HG02870 (cell line): ENCODE data around the gene ARMC7.
"Not testable (repeated sequence)": the region's sequence is repeated elsewhere in the genome, so short reads cannot be mapped to it uniquely, and the experiment has no call there.

ENCODE experiments used
- ATAC-seq: cut with Tn5 transposase; IDR thresholded peaks from one replicate; pipeline ENCODE4 v1.9.1; 2021; ENCODE audit warnings: mild to moderate bottlenecking, moderate library complexity; ENCODE audit not compliant: unreplicated experiment

ARMC7 gene

DNA sequence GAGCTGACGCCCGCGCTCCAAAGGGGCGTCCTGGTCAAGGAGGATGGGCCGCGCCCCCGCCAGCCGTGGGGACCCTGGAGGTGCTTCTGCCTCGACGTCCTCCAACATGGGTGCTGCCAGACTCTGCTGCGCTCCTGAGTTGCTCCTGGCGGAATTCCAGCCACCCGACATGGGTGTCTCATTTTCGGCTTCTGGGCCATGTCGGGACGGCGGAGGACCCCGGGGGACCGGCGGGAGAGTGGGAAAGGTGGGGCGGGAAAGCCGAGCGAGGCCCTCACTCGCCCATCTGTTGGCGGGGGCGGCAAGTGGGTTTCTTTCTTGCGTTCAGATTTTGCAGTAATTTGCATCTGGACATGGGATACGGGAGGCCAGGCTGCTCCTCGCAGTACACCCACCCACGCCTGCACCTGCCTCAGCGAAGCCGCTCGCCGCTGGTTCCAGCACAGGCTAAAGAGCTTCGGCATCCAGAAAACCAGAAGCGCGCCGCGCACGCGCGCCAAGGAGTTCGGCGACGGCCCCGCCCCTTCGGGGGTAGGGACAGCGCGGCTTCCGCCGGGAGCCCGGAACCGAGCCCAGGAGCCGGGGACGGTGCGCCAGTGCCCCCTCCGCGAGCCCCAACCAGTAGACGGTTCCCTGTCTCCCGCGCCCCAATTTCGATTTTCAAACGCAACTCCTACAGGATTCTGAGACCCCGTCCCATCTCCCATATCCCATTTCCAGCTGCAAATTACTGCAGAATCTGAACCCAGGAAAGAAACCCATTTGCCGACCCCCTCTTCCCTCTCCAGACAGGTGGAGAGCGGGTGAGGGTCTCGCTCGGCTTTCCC is at the start of gene ARMC7:
ARMC7 (plus strand) TSS at position 563 of the 827 bp plus-strand sequence. CDS start 320 bp downstream, outside the sequence.
- peak; percentile 50 for ATAC-seq

DNA sequence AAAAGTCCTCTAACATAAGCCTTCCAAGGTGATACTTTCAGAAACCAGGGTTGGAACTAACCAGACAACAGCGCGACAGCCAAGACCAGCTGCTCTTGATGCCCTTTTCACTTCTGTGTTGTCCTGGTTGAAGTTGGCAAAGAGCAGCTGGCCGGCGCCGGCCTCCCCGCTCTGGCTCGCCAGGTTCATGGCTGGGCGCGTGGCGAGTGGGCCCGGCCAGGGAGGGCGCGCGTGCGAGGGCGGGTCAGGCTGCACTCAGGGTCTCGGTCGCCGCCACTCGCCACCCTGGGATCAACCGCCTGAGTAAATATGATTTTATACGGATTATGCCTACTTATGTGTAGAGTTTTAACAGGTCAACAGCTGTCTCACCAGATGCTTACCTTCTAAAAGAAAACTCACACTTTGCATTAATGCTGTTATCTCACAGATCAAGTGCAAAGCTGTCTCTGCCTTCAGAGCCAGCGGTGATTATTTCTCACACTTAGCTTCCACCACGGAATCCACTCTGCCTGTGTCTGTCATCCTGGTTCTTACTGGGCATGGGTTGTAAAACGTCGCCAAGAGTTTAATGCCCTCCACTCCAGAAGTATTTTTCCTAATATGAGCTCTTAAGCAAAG is 49.2 kb upstream of the ARMC7 start:
- ATAC-seq: no peak

DNA sequence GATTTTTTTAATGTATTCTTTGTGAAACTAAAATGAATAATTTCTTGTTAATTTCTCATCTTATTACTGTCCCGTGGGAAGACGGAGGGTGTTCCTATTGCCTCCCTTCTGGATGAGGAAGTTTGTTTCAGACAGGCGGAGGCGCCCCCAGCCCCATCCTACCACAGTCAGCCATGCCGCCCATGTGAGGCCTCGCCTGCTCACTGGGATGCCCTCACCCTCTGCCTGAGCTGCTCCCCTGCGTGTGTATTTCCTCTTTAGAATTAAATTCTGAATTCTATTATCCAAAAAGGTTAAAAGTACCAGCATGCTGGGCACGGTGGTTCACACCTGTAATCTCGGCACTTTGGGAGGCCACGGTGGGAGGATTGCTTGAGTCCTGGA is 48.7 kb upstream of the ARMC7 start:
- ATAC-seq: no peak

DNA sequence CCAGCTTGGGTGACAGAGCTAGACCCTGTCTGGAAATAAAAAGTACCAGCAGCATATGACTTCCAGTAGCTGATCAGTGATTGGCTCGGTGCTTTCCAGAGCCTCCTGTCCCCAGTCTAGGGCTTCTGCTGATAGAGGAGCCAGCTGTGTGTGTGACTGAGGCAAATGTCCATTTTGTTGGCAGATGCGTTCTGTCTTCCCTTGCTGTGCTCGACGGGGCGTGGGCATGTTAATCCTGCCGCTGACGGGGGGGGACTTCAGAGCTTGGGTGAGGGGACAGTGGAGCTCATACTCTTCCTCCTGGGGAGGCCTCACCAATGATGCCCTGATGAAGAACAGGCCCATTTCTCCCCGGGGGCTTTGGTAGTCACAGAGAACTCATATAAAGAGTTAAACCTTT is 48.2 kb upstream of the ARMC7 start:
- ATAC-seq: no peak

DNA sequence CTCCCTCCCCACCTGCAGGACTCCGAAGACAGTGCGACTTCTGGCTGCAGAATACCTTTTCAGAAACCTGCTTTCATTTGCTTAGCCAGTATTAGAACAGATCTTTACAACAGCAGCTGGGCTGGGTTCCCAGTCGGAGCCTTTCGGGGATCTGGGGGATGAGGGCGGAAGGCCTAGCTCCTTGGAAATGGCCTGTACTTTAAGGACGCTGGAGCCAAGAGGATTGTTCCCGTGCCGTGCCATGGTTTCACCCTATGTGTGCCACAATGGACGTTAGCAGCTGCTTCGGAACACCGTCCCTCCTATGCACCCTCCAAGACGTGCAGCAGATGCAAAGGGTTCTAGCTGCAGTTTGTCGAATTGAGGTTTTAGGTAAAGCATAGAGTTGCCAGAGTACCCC is 46.6 kb upstream of the ARMC7 start:
- ATAC-seq: no peak

DNA sequence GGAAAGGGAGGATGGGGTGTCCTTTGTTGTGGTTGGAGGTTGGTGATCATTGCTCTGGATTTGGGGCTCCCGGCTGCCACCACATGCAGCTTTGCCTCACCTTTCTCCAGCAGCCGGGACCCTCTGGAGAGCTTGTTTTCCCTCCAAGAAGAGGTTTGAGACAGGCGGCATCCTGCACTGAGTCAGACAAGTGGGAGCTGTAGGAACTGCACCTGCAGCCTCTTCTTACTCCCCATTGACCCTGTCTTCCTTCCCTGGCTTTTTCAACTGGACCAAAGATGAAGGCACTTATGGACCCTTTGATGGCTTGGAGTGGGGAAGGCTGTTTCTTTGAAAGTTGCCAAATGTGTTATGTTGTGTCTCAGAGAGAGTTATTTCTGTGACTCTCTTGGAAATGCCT is 46.1 kb upstream of the ARMC7 start:
- no peak for ATAC-seq

DNA sequence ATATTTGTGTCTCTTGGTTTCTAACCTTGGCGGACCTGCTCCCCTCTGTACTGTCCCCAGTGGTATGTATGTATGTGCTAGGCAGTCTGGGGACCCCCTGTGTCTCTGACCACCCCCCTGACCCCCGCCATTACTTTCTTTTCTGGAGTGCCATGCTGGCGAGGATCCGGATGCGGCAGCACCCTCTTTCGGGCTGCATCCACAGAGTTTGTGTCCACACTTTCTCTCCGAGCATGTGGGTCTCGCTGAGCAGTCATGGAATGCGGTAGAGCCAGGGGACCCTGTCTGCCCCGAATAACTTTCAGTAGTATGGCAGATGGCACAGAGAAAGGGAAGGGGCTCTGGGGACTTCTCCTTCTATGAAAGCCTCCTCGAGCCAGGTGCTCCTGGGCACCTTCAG is 45.7 kb upstream of the ARMC7 start:
- ATAC-seq: no peak

DNA sequence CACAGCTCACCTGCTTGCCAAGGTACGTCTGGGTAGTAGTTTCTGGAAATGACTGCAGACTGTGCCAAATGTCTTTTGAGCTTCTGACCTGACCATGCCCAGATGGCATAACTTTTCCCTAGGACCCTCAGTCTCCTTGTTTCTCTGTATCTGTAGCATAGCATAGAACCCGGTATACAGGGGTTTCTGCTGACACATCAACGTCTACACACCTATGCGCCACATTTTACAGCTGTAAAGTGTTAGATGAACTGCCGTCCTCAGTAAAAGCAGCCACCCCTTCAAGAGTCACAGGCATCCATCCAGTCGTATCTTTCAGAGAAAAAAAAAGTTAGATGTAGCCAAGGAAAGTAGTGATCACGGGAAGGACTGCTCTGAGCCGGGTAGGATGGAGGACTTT is 45.3 kb upstream of the ARMC7 start:
- ATAC-seq: no peak

DNA sequence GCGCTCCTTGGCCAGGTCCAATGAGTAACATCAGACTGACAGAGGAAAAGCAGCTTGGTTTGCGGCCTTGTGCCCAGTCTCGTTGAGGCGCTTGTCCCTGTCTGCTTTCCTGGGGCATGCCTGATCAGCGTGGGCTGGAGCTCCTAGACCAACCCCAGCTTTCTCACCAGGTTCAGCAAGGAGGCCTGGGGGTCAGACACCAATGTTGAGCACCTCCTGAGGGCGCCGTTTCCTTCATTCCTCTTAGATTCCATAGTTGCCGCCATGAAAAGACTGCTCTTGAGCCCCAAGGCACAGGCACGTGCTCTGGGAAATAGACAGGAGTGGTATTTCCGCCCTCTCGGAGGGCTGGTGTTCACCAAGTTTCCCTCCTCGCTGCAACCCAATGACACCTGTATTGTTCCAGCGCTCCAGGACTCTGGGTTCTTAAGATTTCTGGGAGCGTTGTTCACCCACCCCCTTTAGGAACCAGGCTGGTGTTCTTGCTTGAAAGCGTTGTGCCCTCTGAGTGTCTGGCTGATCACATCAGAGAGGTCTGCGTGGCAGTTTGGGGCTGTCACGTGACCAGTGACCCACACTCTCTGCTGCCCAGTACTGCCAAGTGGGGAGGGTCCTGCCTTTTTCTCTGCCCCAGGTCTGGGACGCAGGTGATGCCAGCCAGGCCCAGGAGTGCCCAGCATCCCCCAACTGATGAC is 44.8 kb upstream of the ARMC7 start:
- no peak for ATAC-seq

DNA sequence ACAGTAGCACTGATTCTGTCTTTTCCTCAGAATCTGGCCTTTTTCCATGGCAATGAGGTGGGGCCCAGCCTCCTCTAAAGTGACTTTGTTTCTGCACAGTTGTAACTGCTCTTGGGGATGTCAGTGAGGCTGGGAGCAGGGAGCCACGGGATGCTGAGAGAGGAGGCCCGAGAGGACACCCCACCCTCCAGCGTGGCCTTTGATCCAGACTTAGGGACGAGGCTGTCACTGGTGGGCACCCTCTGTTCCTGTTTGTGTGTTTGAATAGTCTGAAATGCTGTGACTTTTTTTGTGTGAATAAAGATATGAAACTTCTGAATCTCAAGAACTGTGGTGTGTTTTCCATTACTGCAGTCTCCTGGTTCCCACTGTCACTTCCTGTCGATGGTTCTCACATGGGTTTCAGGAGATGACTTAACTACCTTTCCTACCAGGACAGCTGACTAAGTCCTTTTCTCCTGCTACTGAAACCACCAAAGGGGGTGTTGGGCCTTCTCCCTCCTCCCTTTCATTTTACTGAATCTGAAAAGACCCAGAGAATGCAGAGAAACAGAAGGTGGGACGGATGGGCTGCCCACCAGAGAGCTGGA is 44.1 kb upstream of the ARMC7 start:
- ATAC-seq: no peak

DNA sequence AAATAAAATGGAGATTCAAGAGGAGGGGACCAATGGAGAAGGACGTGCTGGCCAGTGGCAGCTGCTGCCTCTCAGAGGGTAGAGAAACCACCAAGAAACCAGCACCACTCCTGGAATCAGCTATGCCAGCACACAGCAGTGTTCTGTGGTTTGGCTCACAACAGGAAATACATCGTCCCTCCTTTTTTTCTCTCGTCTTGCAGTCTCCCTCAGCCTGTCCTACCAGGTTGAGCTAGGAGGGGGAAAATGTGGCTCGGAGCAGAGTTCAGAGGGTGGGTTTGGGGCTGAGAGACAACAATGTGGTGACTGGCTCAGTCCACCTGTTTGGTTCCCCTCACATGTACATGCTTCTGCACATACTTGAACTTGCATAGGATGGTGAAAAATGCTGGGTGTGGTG is 41.9 kb upstream of the ARMC7 start:
- ATAC-seq: no peak

DNA sequence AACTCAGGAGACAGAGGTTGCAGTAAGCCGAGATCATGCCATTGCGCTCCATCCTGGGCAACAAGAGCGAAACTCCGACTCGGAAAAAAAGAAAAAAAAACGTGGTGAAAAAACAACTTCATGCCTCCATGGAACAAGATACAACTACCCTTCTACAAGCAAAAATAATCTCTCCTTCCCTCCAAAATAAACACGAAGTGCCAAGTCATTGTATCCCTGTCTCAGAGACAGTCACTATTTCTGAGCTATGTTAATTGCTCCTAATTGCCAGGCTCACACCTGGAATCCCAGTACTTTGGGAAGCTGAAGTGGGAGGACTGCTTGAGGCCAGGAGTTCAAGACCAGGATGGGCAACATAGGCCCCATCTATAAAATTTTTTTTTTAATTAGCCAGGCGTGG is 41.0 kb upstream of the ARMC7 start:
- ATAC-seq: no peak

DNA sequence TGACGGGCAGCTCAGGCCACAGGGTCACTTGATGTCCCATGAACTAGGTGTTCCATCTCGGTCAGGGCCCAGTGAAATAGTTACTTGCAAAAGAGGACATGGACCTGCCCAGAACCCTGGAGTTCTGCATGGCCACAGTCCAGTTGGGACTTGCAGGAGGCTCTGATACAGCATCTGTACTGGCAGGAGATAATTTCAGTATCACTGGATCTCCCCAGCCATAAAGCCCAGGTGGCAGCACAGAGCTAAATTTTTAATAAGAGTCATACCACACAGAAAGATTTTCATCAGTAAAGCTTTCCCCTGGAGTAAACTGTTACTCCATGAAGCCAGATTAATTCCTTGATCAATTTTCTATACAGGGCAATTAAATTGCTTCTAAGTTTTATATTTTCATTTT is 40.0 kb upstream of the ARMC7 start:
- no peak for ATAC-seq

DNA sequence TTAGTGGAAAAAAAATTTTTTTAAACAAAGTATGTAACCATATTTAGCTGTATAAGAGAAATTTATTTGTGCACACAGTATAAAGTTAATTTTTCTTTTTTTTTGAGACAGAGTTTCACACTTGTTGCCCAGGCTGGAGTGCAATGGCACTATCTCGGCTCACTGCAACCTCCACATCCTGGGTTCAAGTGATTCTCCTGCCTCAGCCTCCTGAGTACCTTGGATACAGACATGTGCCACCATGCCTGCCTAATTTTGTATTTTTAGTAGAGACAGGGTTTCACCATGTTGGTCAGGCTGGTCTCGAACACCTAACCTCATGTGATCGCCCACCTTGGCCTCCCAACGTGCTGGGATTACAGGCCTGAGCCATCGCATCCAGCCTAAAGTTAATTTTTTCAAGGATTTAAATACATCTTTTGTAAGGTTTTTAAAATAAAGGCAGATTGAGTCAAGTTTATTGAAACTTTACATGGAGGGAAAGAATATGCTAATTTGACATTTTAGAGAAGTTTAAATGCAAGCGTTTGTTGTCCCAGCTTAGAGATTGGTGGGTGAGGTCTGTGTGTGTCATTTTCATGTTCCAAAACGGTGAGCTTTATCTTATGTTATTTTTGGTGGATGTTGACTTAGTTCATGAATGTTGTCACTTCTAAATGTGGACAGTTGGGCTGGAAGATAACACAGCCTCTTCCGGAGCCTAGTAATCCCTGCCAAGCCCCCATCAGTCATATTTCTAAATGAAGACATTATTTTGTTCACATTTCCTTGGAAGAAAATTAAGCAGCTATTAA is 38.1 kb upstream of the ARMC7 start:
- ATAC-seq: not testable (repeated sequence)

DNA sequence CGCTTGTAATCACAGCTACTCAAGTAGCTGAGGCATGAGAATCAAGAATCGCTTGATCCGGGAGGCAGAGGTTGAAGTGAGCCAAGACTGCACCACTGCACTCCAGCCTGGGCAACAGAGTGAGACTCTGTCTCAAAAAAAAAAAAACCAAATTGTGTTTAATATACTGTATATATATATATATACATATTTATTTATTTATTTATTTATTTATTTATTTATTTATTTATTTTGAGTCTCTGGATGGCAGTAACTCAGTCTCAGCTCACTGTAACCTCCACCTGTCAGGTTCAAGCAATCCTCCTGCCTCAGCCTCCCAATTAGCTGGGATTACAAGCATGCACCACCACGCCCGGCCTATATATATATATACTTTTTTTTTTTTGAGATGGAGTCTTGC is 36.9 kb upstream of the ARMC7 start:
- not testable (repeated sequence) for ATAC-seq

DNA sequence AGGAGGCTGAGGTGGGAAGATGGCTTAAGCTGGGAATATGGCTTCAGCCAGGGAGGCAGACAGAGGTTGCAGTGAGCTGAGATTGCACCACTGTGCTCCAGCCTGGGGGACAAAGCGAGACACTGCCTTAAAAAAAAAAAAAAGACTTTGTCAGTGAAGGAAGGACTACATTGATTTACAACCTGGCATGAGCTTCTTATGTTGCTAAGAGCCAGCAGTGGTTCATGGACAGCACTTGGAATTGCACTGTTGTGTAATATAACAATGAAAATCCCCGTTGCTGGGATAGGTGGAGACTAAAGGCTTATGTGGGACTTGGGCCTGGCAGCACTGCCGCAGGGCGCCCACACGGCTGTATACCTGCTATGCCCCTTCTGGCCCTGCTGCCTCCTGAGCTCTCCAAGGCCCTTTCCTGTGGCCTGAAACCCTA is 36.1 kb upstream of the ARMC7 start:
- no peak for ATAC-seq

DNA sequence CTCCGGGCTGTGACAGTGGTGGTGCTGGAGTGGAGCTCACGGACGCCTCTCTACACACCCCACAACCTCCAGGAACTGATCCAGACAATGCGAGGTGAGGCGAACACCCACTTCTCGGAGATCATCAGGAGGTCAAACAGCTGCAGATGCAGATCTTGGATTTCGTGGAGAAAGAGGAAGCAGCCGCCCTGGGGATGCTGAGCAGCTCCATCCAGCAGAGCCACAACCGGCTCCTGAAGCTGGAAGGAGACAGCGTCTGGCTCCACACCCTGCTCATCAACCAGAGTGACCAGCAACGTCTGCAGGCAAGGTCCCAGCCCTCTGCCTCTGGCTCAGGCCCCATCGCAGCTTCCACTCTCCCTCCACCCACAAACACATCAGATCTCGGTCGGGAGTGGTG is 35.2 kb upstream of the ARMC7 start:
- ATAC-seq: no peak

DNA sequence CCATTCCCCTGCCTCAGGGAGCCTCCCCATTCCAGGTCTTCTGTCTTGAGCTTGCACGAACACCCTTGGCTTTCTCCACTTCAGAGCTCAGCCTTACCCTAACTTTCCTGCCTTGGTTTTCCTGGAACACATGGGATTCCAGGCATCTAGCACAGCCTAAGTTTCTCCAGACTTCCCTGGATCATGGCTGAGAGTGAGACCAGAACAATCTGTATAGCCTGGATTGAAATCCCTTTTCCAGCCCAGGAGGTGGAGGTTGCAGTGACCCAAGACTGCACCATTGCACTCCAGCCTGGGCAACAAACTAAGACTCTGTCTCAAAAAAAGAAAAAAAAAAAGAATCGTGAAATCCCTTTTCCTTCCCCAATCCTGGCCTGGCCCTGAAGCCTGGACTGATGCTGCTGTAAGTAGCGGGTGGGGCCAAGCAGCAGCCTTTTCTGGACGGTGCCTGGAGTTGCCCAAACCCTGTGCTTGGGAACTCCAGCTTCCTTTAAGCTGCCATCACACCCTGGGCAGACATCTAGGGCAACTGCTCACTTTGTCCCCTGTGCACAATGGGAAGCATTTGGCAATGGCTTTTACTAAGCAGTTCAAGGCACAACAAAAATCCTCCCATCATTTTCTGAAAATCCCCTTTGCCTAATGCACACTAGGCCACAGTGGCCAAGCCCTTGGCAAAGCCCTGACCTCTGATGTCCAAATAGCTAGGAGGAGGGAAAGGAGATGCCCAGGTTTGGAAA is 34.0 kb upstream of the ARMC7 start:
- ATAC-seq: no peak

DNA sequence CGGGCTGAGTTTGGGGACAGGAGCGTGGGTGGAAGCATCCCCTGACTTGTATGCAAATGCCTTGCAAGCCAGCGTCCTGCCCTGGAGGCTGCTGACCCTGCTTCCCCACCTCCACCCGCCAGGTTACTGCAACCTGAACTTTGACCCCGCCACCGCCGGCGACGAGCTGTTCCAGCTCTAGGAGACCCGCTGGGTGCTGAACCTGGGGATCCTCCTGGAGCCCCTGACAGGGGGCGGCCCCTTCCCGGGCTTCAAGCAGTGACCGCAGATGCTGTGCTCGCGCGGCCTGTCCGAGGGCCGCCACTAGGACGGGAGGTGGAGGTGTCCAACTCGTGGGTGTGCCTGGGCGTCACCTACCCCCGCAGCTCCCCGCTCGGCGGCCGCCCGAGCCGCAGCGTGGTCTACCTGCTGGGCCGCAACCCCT is 32.7 kb upstream of the ARMC7 start:
- no peak for ATAC-seq
